Fibroblast of pulmonary artery (primary cell): ENCODE data around the gene GRM8.

Source experiments
- DNase-seq: peaks from one replicate; pipeline ENCODE4 v3.0.0-alpha.2; 2010; ENCODE audit warnings: low read depth
- H3K4me3 ChIP-seq: replicated peaks from 2 replicates; pipeline ENCODE4 v1.5.1; 2011; ENCODE audit warnings: low read depth, mild to moderate bottlenecking, control low read depth, low read length, moderate library complexity
- TF ChIP-seq, protein P1 (sequence below): IDR thresholded peaks from 2 replicates; pipeline ENCODE4 v1.5.1; 2011; ENCODE audit warnings: mild to moderate bottlenecking, control low read depth, low read length, inconsistent platforms; ENCODE audit errors: missing control alignments

The GRM8 gene

GRCh38 chr7:127251465-127252376 is 1.0 kb downstream of the GRM8 start:
- no peak for DNase-seq
- H3K4me3 ChIP-seq, result peak overlapping the region; percentile 70
- TF ChIP-seq, protein P1, sequence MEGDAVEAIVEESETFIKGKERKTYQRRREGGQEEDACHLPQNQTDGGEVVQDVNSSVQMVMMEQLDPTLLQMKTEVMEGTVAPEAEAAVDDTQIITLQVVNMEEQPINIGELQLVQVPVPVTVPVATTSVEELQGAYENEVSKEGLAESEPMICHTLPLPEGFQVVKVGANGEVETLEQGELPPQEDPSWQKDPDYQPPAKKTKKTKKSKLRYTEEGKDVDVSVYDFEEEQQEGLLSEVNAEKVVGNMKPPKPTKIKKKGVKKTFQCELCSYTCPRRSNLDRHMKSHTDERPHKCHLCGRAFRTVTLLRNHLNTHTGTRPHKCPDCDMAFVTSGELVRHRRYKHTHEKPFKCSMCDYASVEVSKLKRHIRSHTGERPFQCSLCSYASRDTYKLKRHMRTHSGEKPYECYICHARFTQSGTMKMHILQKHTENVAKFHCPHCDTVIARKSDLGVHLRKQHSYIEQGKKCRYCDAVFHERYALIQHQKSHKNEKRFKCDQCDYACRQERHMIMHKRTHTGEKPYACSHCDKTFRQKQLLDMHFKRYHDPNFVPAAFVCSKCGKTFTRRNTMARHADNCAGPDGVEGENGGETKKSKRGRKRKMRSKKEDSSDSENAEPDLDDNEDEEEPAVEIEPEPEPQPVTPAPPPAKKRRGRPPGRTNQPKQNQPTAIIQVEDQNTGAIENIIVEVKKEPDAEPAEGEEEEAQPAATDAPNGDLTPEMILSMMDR, result no peak

DNA sequence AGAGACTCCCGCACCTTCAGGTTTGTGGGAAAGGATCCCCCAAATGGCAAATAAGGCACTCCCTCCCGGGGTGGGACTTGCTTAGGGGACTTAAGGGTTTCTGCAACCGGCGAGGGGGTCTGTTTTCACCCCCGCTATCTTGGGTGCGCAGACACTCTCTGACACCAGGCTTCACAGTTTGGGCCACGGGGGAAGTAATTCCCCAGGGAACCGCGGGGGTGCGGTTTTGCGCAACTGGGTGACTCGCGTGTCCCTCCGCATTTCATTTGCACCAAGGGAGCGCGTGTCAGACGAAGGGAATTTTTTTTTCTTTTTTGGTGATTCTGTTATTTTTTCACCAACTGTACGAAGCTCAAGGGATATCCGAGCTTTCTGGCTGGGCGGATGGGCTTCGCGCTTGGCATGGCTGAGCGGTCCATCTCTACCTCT is 1.7 kb downstream of the GRM8 start:
- no peak for DNase-seq
- no peak overlapping the region for H3K4me3 ChIP-seq
- TF ChIP-seq, protein P1, result no peak

DNA sequence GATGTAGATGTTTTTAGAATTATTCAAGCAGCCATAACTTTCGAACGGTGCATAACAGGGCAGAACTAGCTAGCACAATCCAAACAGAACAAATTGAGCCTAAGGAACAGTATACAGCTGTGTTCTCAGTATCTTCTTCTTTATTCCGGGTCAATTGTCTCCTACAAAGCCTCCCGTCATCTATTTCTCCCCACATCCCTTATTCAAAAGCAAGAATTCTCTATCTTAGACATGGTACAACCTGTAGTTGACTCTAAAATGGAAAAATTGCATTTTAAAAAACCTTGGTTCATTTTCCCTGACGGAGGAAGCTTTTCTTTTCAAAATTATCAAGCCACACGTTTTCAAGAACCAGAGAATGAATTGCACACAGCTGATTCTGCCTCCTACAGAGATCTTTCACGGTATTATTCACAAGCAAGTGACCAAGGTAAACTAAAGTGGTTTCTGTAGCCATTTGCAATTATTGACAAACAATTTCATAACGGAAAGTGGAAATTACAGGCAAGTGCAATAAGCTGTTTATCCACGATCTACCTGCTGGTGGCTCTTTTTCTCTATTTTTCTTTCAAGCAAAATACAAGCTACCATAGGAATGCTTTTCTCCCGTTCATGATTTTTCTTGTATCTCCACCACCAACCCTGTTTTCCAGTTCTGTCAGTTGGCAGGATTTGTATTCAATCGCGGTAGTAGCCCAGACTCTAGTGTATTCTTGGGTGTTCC is 2.3 kb downstream of the GRM8 start:
- TF ChIP-seq, protein P1, result no peak
- peak; percentile 6 for DNase-seq

GRCh38 chr7:127245607-127246006 is 7.1 kb downstream of the GRM8 start:
- no peak for DNase-seq
- TF ChIP-seq, protein P1, result no peak
- H3K4me3 ChIP-seq, result no peak overlapping the region

More for the DNA sequence above, 2.3 kb downstream of the GRM8 start:
- H3K4me3 ChIP-seq, result no peak overlapping the region

DNA sequence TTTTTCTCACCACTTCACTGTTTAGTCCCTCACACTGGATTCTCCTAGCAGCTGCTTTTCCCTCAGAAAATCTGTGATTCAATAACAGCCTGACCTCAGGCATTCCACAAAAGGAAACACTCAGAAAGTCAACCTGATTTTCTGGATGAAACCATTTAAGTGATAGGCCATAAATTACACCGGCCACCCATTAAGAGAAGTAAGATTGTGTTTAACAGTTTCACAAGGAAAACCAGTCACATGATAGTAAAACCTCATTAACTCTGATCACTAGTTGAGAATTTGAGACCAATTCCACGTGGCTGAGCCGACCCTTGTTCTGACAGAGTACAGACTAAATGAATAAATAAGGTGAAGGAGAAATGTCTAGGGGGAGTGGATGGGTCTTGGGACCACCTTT is 7.7 kb downstream of the GRM8 start:
- no peak overlapping the region for H3K4me3 ChIP-seq

DNA sequence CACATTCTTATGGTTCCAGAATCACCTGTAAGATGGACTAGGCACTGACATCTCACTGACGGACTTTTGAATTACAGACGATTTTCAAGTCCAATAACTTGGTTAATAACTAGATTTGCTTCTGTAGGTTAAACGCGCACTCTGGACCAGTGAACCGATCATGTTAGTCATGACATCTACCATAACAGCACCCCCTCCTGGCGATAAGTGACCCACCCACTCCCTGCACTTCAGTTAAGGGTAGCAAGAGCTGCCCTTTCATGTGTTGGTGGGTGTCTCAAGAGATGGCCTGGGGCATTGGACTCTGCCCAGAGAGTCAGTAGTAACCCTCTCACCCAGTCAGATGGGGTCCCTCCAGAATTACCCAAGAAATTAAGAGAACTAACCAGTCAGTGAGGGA is 12.9 kb downstream of the GRM8 start:
- no peak overlapping the region for H3K4me3 ChIP-seq
- TF ChIP-seq, protein P1, result no peak
- no peak for DNase-seq

More for the DNA sequence above, 7.7 kb downstream of the GRM8 start:
- TF ChIP-seq, protein P1, result no peak
- no peak for DNase-seq
